ENCODE data around the gene HOXC4.
"Not testable (repeated sequence)": the region's sequence is repeated elsewhere in the genome, so short reads cannot be mapped to it uniquely, and the experiment has no call there.

HOXC4 gene

DNA sequence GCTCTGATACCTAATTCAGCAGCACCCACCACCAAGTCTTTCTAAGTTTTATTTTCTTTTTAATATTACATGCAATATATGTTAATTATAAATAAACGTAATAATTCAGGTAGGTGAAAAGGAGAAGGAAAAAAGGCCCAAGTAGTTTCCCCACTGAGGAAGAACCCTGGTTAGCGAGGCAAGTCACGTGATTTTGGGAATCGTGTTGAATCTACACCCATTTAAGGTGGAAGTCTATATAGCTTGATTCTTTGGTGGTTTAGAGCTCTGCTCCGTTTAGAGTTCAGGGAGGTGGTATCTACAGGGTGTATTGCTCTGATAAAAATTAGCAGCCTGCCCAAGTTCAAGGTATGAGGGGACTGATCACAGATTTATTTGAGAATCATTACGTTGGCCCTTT is 47.0 kb downstream of the HOXC4 start:
- not testable (repeated sequence) for DNase-seq

DNA sequence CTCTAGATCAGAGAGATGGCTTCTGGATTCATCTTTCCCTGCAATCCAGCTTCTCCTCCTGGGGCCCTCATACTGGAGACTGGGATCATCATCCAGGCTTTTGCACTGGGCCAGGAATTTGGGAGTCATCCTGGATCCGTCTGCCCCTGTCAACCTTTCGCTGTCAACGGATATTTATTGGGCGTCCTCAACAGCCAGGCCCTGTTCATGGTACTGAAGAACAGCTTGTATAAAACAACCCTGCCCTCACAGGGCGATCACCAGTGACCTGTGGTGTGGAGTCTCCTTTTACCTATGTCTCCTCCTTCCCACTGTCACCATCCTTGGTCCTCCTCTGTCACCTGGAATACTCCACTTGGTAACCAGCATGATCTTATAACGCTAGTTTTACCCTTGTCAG is 48.6 kb downstream of the HOXC4 start:
- DNase-seq, result not testable (repeated sequence)

DNA sequence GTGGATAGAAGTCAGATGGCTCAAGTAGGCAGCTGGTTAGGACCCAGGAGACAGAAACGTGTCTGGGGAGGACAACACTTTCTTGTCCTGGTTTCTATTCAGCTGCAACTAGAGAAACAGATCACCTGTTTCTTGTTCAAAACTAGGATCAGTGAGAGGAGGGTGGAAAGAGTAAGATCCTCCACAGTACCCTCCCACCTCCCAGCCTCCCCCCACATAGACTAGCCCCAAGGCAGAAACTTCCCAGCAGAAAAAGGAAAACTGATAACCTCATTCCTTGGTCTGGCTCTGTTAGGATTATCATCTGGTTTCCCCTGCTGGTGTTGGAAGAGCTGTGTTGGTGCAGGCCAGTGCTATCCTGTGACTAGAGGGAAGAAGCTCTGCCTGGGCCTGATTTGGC is 50.2 kb downstream of the HOXC4 start:
- DNase-seq, result not testable (repeated sequence)

All from DMS153 (cell line).